ENCODE results near the gene DIAPH2.

Gene DIAPH2

DNA sequence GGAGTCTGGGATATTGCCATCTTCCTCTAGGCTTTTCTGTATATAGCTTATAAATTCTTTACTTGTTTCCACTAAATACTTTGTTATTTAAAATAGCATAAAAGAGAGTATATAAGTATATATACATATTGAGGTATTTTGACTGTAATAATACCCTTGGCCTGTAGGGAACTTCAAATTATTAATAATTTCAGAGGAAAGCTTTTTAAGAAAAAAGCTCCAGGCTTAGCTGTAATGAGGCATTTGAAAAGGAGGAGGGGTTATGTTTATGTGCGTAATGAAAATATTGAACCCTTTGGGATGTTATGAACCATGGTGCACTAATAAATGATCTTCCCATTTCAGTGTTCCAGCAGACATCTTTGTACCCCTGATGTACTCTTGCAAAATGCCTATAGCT is 777.1 kb downstream of the DIAPH2 start:
- Histone ChIP-seq H3K9ac (ENCODE audit: low read length) (no peak overlapping the region), H3K27me3 (ENCODE audit: control insufficient read depth, insufficient read depth, low read length) (no peaks in the 10 kb centered on the region), H3K36me3 (ENCODE audit: control insufficient read depth, insufficient read depth, low read length) (no peaks in the 10 kb centered on the region), H3K4me3 (ENCODE audit: low read length) (no peak overlapping the region), H3K4me1 (ENCODE audit: control insufficient read depth, insufficient read depth, low read length) (no peaks in the 10 kb centered on the region), H3K27ac (ENCODE audit: low read depth, low read length) (no peak overlapping the region)

DNA sequence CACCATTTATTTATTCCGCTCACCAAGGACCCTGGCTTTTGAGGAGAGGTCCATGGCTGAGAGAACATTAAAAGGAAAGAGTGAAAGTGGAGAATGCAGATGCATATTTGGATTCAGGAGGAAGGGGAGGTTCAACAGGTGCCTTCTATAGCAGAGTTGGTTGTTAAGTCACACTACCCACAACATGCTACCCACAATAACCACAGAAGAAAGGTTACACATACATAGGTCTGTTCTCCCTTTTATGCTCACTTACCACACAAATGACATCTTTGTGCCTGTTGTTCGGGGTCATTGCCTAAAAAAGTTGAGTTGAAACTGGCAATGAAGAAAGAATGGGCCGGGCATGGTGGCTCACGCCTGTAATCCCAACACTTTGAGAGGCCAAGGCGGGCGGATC is 786.4 kb downstream of the DIAPH2 start:
- Histone ChIP-seq H3K4me1 (ENCODE audit: control insufficient read depth, insufficient read depth, low read length) (no peaks in the 10 kb centered on the region), H3K27ac (ENCODE audit: low read depth, low read length) (no peak overlapping the region), H3K4me3 (ENCODE audit: low read length) (no peak overlapping the region), H3K36me3 (ENCODE audit: control insufficient read depth, insufficient read depth, low read length) (no peaks in the 10 kb centered on the region), H3K27me3 (ENCODE audit: control insufficient read depth, insufficient read depth, low read length) (no peaks in the 10 kb centered on the region), H3K9ac (ENCODE audit: low read length) (no peak overlapping the region)

DNA sequence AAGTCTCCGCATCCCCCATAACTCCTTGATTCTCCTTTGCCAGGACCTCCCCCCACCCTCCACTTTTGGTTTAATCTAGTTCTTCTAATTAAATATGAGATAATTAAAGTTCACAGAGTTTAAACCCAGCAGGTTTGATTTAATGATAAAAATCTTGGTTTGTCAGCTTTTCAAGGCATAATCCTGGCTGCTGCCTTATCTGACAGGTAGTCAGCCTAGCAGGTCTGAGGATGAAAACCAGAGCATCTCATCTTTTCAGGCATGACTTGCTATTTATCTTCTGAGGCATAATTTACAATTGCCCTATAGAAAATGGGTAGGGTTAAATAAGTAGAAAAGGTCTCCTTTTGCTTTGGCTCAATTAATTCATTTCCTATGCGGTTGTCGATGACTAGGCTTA is 790.3 kb downstream of the DIAPH2 start:
- H3K4me1 ChIP-seq (ENCODE audit: control insufficient read depth, insufficient read depth, low read length): no peaks in the 10 kb centered on the region
- no peak overlapping the region for H3K9ac ChIP-seq (ENCODE audit: low read length)
- no peaks in the 10 kb centered on the region for H3K36me3 ChIP-seq (ENCODE audit: control insufficient read depth, insufficient read depth, low read length)
- H3K4me3 ChIP-seq (ENCODE audit: low read length): no peak overlapping the region
- H3K27me3 ChIP-seq (ENCODE audit: control insufficient read depth, insufficient read depth, low read length): no peaks in the 10 kb centered on the region
- no peak overlapping the region for H3K27ac ChIP-seq (ENCODE audit: low read depth, low read length)

DNA sequence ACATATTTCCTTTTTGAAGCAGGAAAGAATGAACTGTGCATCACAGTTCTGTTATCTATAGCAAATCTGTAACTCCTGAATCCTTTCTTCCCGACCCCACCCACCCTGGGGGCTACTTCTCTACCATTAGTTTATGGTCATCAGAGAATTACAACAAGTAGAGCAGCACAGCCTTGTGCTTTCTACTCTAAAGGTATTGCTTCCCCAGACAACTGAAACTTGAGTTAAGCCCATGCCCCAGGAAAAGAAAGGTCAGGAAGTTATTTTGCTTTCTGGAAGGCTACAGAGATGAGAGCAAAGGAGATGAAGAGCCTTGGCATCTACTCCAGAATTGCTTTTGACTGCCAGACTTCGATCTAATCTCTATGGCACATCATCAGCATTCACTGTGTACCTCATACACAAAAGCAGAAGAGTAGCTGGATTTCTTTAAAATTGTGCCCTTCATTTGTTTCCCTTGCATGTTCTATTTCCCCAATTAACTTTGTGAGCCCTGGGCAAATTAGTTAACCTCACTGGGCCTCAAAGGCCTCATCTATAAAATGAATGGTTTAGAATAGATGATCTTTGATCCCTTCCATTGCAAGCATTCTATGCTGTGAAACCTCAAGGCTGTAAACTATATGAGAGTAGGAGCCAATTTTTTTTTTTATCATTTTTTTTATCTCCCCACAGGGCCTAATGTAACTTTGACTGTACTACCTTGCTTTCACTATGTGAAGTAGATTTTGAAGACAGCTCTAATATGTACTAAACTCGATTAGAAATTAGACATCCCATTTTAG is 794.7 kb downstream of the DIAPH2 start:
- H3K4me3 ChIP-seq (ENCODE audit: low read length): no peak overlapping the region
- H3K4me1 ChIP-seq (ENCODE audit: control insufficient read depth, insufficient read depth, low read length): no peaks in the 10 kb centered on the region
- no peak overlapping the region for H3K27ac ChIP-seq (ENCODE audit: low read depth, low read length)
- H3K36me3 ChIP-seq (ENCODE audit: control insufficient read depth, insufficient read depth, low read length): no peaks in the 10 kb centered on the region
- no peaks in the 10 kb centered on the region for H3K27me3 ChIP-seq (ENCODE audit: control insufficient read depth, insufficient read depth, low read length)
- H3K9ac ChIP-seq (ENCODE audit: low read length): no peak overlapping the region

GRCh38 chrX:97481228-97481627 is 796.6 kb downstream of the DIAPH2 start:
- Histone ChIP-seq H3K4me3 (ENCODE audit: low read length) (no peak overlapping the region), H3K36me3 (ENCODE audit: control insufficient read depth, insufficient read depth, low read length) (no peaks in the 10 kb centered on the region), H3K27ac (ENCODE audit: low read depth, low read length) (no peak overlapping the region), H3K9ac (ENCODE audit: low read length) (no peak overlapping the region), H3K4me1 (ENCODE audit: control insufficient read depth, insufficient read depth, low read length) (no peaks in the 10 kb centered on the region), H3K27me3 (ENCODE audit: control insufficient read depth, insufficient read depth, low read length) (no peaks in the 10 kb centered on the region)

DNA sequence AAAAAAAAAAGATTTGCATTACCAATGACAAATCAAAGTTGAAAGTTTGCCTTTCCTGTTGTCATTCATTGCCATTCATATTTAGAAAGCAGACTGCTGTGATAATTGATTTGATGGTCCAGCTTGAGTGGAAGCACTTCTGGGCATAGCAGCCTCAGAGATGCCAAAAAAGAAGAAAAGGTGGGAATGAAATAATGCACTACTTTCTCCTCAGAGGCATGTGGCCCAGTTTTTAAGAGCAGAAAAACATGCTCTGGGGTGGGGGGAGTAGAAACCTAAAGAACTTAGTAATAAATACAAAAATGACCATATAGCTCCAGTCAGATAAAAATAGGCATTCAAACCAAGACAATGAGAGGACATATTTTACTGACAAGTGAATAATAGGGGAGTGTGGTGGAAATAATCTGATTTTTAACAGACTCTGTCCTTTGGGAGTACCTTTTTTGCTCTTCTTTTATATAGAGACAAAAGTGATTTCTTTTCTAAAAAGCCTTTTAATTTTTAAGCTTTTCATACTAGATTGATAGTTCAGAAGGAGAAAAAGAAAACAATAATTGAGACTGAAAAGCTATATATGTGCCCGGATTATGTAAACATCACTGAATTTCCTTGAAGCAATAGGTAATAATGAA is 798.1 kb downstream of the DIAPH2 start:
- no peaks in the 10 kb centered on the region for H3K27me3 ChIP-seq (ENCODE audit: control insufficient read depth, insufficient read depth, low read length)
- H3K27ac ChIP-seq (ENCODE audit: low read depth, low read length): no peak overlapping the region
- H3K4me3 ChIP-seq (ENCODE audit: low read length): no peak overlapping the region
- no peak overlapping the region for H3K9ac ChIP-seq (ENCODE audit: low read length)
- no peaks in the 10 kb centered on the region for H3K4me1 ChIP-seq (ENCODE audit: control insufficient read depth, insufficient read depth, low read length)
- H3K36me3 ChIP-seq (ENCODE audit: control insufficient read depth, insufficient read depth, low read length): no peaks in the 10 kb centered on the region

- Histone ChIP-seq H3K27ac (ENCODE audit: low read depth, low read length) (no peak overlapping the region), H3K27me3 (ENCODE audit: control insufficient read depth, insufficient read depth, low read length) (no peaks in the 10 kb centered on the region), H3K9ac (ENCODE audit: low read length) (no peak overlapping the region), H3K36me3 (ENCODE audit: control insufficient read depth, insufficient read depth, low read length) (no peaks in the 10 kb centered on the region), H3K4me1 (ENCODE audit: control insufficient read depth, insufficient read depth, low read length) (no peaks in the 10 kb centered on the region), H3K4me3 (ENCODE audit: low read length) (no peak overlapping the region)
These were observed 806.0 kb downstream of the DIAPH2 start for GRCh38 chrX:97490656-97491055.

DNA sequence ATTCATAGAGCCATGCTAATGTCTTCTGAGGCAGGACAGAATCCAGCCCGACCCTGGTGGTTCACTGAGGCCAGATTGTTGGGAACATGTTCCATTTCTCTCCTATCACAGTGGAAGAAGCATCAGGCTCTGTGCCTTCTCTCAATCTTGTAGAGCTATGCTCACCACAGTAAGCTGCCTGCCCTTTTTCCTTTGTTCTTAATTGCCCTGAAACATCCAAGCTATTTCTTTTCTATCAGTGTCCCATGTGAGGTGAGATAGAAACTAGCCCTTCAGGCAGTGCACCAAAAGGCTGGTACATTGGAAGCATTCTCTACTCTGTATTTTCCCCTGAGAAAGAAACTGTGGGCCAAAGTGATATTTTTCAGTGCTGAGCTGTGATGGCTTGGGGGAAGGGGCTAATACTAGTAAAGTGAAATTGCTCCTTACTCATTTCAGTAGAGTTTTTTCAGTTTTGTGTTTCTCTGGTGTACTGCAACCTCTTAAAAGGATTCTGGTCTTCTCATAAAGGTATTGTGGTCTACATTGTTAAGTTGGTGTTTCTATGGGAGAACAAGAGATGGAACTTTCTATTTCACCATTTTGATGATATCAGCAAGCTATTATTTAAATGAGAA is 810.2 kb downstream of the DIAPH2 start:
- H3K4me1 ChIP-seq (ENCODE audit: control insufficient read depth, insufficient read depth, low read length): no peaks in the 10 kb centered on the region
- no peak overlapping the region for H3K27ac ChIP-seq (ENCODE audit: low read depth, low read length)
- no peaks in the 10 kb centered on the region for H3K27me3 ChIP-seq (ENCODE audit: control insufficient read depth, insufficient read depth, low read length)
- H3K36me3 ChIP-seq (ENCODE audit: control insufficient read depth, insufficient read depth, low read length): no peaks in the 10 kb centered on the region
- H3K4me3 ChIP-seq (ENCODE audit: low read length): no peak overlapping the region
- H3K9ac ChIP-seq (ENCODE audit: low read length): no peak overlapping the region

GRCh38 chrX:97498093-97498492 is 813.5 kb downstream of the DIAPH2 start:
- Histone ChIP-seq H3K9ac (ENCODE audit: low read length) (no peak overlapping the region), H3K4me1 (ENCODE audit: control insufficient read depth, insufficient read depth, low read length) (no peaks in the 10 kb centered on the region), H3K27ac (ENCODE audit: low read depth, low read length) (no peak overlapping the region), H3K27me3 (ENCODE audit: control insufficient read depth, insufficient read depth, low read length) (no peaks in the 10 kb centered on the region), H3K36me3 (ENCODE audit: control insufficient read depth, insufficient read depth, low read length) (no peaks in the 10 kb centered on the region), H3K4me3 (ENCODE audit: low read length) (no peak overlapping the region)

DNA sequence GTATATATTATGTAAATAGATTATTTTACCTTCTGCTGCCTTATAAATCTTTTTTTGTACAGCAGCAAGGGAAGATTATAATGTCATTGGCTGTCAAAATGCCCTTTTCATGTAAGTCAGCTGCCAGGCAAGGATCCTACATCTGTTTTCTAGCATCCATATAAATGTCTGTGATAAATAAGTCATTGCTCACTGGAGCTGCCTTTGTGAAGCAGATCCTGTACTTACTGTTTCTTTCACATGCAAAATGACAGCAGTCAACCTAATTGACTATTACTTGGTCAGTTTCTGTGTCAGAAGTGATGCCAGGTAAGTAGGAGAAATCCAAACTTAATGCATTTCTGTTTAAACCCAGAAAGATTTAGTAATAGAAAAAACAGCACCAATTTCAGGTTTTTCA is 819.8 kb downstream of the DIAPH2 start:
- H3K9ac ChIP-seq (ENCODE audit: low read length): no peak overlapping the region
- H3K36me3 ChIP-seq (ENCODE audit: control insufficient read depth, insufficient read depth, low read length): no peaks in the 10 kb centered on the region
- no peaks in the 10 kb centered on the region for H3K27me3 ChIP-seq (ENCODE audit: control insufficient read depth, insufficient read depth, low read length)
- H3K4me1 ChIP-seq (ENCODE audit: control insufficient read depth, insufficient read depth, low read length): no peaks in the 10 kb centered on the region
- no peak overlapping the region for H3K4me3 ChIP-seq (ENCODE audit: low read length)
- no peak overlapping the region for H3K27ac ChIP-seq (ENCODE audit: low read depth, low read length)

- Histone ChIP-seq H3K9ac (ENCODE audit: low read length) (no peak overlapping the region), H3K36me3 (ENCODE audit: control insufficient read depth, insufficient read depth, low read length) (no peaks in the 10 kb centered on the region), H3K27ac (ENCODE audit: low read depth, low read length) (no peak overlapping the region), H3K4me3 (ENCODE audit: low read length) (no peak overlapping the region), H3K4me1 (ENCODE audit: control insufficient read depth, insufficient read depth, low read length) (no peaks in the 10 kb centered on the region), H3K27me3 (ENCODE audit: control insufficient read depth, insufficient read depth, low read length) (no peaks in the 10 kb centered on the region)
These were observed 833.1 kb downstream of the DIAPH2 start for GRCh38 chrX:97517763-97518162.

DNA sequence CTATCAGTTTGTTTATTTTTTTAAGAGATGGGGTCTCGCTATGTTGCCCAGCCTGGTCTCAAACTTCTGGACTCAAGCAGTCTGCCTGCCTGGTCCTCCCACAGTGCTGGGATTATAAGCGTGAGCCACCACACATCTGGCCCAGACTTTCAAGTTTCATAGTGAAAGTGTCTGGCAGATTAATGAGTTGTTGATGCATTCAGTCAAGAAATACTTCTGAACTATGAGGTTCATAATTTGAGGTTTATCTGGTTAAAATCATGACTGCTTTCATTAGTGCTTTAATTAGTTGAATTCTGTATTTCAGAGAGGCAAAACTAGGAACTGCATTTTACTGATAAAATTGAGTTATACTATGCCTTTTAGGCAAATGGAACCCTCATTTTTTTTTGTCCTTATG is 837.7 kb downstream of the DIAPH2 start:
- Histone ChIP-seq H3K36me3 (ENCODE audit: control insufficient read depth, insufficient read depth, low read length) (no peaks in the 10 kb centered on the region), H3K4me3 (ENCODE audit: low read length) (no peak overlapping the region), H3K9ac (ENCODE audit: low read length) (no peak overlapping the region), H3K27ac (ENCODE audit: low read depth, low read length) (no peak overlapping the region), H3K4me1 (ENCODE audit: control insufficient read depth, insufficient read depth, low read length) (no peaks in the 10 kb centered on the region), H3K27me3 (ENCODE audit: control insufficient read depth, insufficient read depth, low read length) (no peaks in the 10 kb centered on the region)

DNA sequence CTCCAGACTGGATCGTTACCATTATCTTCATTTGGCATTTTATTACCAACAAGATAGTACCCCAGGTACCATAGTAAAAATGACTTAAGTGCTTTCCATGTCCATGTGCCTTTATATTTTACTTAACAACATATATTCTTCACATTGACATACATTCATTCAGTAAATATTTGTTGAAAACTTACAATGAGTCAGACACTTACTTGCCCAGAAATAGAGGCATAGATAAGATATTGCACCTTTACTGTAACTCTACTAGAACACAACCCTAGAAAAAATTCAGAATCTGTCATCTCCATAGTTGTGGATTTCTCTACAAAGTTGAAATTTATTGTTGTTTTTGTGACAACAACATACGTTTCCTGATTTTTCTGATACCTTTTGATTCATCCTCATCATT is 839.7 kb downstream of the DIAPH2 start:
- H3K4me1 ChIP-seq (ENCODE audit: control insufficient read depth, insufficient read depth, low read length): no peaks in the 10 kb centered on the region
- H3K9ac ChIP-seq (ENCODE audit: low read length): no peak overlapping the region
- H3K27me3 ChIP-seq (ENCODE audit: control insufficient read depth, insufficient read depth, low read length): no peaks in the 10 kb centered on the region
- no peak overlapping the region for H3K4me3 ChIP-seq (ENCODE audit: low read length)
- H3K36me3 ChIP-seq (ENCODE audit: control insufficient read depth, insufficient read depth, low read length): no peaks in the 10 kb centered on the region
- no peak overlapping the region for H3K27ac ChIP-seq (ENCODE audit: low read depth, low read length)
